ENCODE measurements around the gene NEUROD2. TPM values are rescaled to one million over a fixed set of nuclear protein-coding genes. Genes with fewer than 3 reads are reported as not detected.

The NEUROD2 gene
- not detected in 5 replicates for total RNA-seq (2022; extraction: Qiagen RNA extraction)

GRCh38 chr17:39607851-39608130 lies at the start of gene NEUROD2:
Gene NEUROD2, minus strand, starts transcription at chr17:39607920. Its CDS starts 1,321 bp downstream, at chr17:39606599.

DNA sequence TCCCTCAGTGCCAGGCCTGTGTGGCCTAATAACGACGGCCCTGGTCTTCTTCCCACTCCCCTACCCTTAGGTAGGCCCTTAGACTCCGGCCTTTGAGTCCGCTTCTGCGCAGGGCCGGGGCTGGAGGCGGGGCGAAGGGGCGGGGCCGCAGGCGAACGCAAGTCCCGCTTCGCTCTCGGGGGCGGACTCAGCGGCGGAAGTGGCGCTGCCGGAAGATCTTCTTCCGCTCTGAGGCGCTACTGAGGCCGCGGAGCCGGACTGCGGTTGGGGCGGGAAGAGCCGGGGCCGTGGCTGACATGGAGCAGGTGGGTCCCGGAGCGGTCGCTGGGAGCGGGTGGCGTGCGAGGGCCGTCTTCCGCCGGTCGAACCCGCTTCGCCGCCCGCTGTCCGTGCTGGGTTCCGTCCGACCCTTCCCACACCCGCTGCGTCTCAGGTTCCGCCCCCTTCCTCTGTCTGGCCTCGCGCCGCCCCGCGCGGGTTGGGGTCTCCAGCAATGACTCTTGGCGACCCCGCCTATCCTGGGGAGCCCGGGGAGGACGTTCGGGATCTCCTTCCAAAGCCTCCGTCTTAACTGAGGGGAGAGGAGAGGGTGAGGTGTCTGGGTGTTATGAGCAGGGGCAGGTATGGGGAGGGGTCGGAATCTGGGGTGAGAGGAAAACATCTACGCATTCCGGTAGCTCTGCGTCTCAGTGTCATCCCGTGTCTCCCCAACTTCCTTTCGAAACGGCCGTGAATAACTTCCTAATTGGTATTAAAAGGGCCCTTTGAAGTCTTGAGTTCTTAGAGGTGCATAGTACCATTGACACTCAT lies 29.4 kb upstream of the NEUROD2 start, which contains the start of gene STARD3:
TSS of gene STARD3 (plus strand) at position 218 of the 810 bp plus-strand sequence. CDS start 16,388 bp downstream, outside the sequence.

DNA sequence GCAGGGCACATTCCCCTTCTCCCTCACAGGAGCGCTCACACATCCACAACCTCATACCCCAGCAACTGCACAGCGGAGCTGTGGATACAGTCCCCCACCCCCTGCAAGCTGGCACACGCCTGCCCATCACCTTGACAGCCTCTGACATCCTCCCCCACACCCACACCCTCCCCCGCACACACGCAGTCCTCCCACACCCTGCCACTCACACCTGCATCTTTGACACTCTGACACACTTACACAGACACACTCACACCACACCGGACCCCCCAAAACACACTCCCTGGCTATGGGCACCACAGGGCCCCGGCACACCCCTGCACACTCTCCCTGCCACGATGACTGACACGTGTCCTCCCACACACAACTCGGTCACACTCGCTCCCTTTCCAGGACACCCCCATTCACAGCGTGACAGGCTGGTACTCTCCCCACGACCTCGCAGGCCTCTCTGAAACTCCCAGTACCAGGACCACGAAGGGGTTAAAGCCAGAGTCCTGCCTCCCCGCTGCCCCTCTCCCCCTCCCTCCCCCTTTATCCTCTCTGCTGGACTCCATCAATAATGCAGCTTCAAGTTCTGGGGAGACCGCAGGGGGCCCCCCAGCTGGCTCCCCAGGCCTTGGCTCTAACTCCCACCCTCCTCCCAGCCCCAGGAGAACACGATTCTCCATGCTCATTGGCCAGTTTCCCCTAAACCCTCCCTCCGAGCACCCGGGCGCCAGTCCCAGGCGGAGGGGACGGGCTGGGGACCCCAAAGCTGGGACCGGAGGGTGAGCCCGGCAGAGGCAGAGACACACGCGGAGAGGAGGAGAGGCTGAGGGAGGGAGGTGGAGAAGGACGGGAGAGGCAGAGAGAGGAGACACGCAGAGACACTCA lies 18.7 kb upstream of the NEUROD2 start, which contains the start of gene PPP1R1B:
TSS of gene PPP1R1B (plus strand) at position 782 of the 876 bp plus-strand sequence. CDS start 441 bp downstream, outside the sequence.

Other genes with a start within 250 kb of the NEUROD2 start
- 6.4 to 10.0 TPM (median 8.0 TPM) in 5 replicates for gene FBXL20, start 206.3 kb downstream of the NEUROD2 start, total RNA-seq (2022; extraction: Qiagen RNA extraction)
- gene MED1, start 156.7 kb downstream of the NEUROD2 start, total RNA-seq (2022; extraction: Qiagen RNA extraction), result 26.6 to 41.0 TPM (median 36.5 TPM) in 5 replicates
- 26.6 to 46.2 TPM (median 41.7 TPM) in 5 replicates for gene CDK12, start 146.4 kb downstream of the NEUROD2 start, total RNA-seq (2022; extraction: Qiagen RNA extraction)
- 0.09 to 0.21 TPM (median 0.14 TPM) in 5 replicates for gene PPP1R1B, start 19.0 kb upstream of the NEUROD2 start, total RNA-seq (2022; extraction: Qiagen RNA extraction)
- gene STARD3, start 29.2 kb upstream of the NEUROD2 start, total RNA-seq (2022; extraction: Qiagen RNA extraction), result 34.5 to 66.2 TPM (median 64.6 TPM) in 5 replicates
- gene TCAP, start 57.4 kb upstream of the NEUROD2 start, total RNA-seq (2022; extraction: Qiagen RNA extraction), result 0.53 to 1.1 TPM (median 0.92 TPM) in 5 replicates
- 0.27 to 0.82 TPM (median 0.52 TPM) in 5 replicates for gene PNMT, start 60.5 kb upstream of the NEUROD2 start, total RNA-seq (2022; extraction: Qiagen RNA extraction)
- 6.9 to 8.0 TPM (median 7.5 TPM) in 5 replicates for gene PGAP3, start 80.1 kb upstream of the NEUROD2 start, total RNA-seq (2022; extraction: Qiagen RNA extraction)
- gene ERBB2, start 92.1 kb upstream of the NEUROD2 start, total RNA-seq (2022; extraction: Qiagen RNA extraction), result 22.8 to 36.6 TPM (median 33.4 TPM) in 5 replicates
- 79.9 to 98.8 TPM (median 83.5 TPM) in 5 replicates for gene MIEN1, start 122.6 kb upstream of the NEUROD2 start, total RNA-seq (2022; extraction: Qiagen RNA extraction)
- gene GRB7, start 130.0 kb upstream of the NEUROD2 start, total RNA-seq (2022; extraction: Qiagen RNA extraction), result 3.5 to 5.7 TPM (median 4.8 TPM) in 5 replicates